PFSK-1 (cell line): ENCODE data around the gene NDUFV1.

ENCODE experiments used
- POLR2AphosphoS5 ChIP-seq: IDR thresholded peaks from 2 replicates; pipeline ENCODE4 v1.6.1; 2012; ENCODE audit warnings: low read depth, mild to moderate bottlenecking, control low read depth, low read length, moderate library complexity
- SIN3A ChIP-seq: IDR thresholded peaks from 2 replicates; pipeline ENCODE4 v1.6.1; 2012; ENCODE audit warnings: mild to moderate bottlenecking, low read length, moderate library complexity, borderline replicate concordance; ENCODE audit not compliant: insufficient read depth

GRCh38 chr11:67605231-67606011 is 1.3 kb upstream of the NDUFV1 start:
- TF ChIP-seq POLR2AphosphoS5: no peak
- no peak for TF ChIP-seq SIN3A
